ENCODE data around the gene GPR162. TPM values are rescaled to one million over a fixed set of nuclear protein-coding genes. Genes with fewer than 3 reads are reported as not detected.
"Not testable (repeated sequence)": the region's sequence is repeated elsewhere in the genome, so short reads cannot be mapped to it uniquely, and the experiment has no call there.

The GPR162 gene
- total RNA-seq, 1 donor: 1.4 TPM

DNA sequence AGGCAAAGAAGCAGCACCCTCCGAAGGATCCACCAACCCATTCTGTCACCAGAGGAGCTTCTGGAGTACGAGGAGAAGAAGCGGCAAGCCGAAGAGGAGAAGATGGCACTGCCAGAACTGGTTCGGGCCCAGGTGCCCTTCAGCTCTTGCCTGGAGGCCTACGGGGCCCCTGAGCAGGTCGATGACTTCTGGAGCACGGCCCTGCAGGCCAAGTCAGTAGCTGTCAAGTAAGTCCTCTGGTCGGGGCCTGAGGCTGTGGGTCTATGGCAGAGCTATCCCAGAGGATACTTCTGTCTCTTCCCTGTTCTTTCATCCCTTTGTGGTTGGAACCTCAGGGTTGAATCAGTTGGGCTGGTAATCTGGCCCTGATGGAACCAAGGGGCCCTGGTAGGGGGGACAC, 39.8 kb downstream of the GPR162 start:
- peak; percentile 25 for DNase-seq (ENCODE audit: insufficient read length, low spot score, missing footprints)
- no peaks in the 10 kb centered on the region for H3K27me3 ChIP-seq (ENCODE audit: insufficient read depth, low read length)
- H3K4me3 ChIP-seq (ENCODE audit: insufficient read depth, low read length): no peak overlapping the region
- peaks cover 5% of the 10 kb centered on the region for H3K4me1 ChIP-seq (ENCODE audit: insufficient read depth, low read length)
- H3K9me3 ChIP-seq (ENCODE audit: low read depth, low read length): no peaks in the 10 kb centered on the region
- no peak overlapping the region for H3K4me2 ChIP-seq (ENCODE audit: insufficient read depth, low read length)
- H3K27ac ChIP-seq (ENCODE audit: low read depth, low read length): no peak overlapping the region
- peaks cover 83% of the 10 kb centered on the region for H3K36me3 ChIP-seq (ENCODE audit: insufficient read depth, low read length)
- no peak overlapping the region for H2AFZ ChIP-seq (ENCODE audit: low read length)
- H4K20me1 ChIP-seq (ENCODE audit: insufficient read depth, low read length): no peaks in the 10 kb centered on the region
- H3K79me2 ChIP-seq (ENCODE audit: insufficient read depth, low read length): peaks cover 7% of the 10 kb centered on the region
- TF ChIP-seq, protein P1, sequence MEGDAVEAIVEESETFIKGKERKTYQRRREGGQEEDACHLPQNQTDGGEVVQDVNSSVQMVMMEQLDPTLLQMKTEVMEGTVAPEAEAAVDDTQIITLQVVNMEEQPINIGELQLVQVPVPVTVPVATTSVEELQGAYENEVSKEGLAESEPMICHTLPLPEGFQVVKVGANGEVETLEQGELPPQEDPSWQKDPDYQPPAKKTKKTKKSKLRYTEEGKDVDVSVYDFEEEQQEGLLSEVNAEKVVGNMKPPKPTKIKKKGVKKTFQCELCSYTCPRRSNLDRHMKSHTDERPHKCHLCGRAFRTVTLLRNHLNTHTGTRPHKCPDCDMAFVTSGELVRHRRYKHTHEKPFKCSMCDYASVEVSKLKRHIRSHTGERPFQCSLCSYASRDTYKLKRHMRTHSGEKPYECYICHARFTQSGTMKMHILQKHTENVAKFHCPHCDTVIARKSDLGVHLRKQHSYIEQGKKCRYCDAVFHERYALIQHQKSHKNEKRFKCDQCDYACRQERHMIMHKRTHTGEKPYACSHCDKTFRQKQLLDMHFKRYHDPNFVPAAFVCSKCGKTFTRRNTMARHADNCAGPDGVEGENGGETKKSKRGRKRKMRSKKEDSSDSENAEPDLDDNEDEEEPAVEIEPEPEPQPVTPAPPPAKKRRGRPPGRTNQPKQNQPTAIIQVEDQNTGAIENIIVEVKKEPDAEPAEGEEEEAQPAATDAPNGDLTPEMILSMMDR (IDR thresholded peaks at IDR 0.05; ENCODE audit: extremely low read depth, low read depth, low read length): no peak

DNA sequence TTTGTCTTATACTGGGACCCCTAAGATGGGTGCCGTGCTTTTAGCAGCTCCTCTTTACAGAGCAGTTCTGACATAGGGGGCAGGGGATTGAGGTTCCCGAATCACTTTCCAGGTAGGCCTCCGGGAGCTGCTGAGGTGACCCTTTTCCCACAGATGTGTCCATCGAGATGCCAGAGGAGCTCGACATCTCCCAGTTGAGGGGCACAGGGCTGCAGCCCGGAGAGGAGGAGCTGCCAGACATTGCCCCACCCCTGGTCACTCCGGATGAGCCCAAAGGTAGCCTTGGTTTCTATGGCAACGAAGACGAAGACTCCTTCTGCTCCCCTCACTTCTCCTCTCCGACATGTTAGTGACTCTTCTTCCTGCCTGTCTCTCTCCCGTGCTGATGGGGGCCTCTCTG, 41.4 kb downstream of the GPR162 start:
- no peaks in the 10 kb centered on the region for H3K9me3 ChIP-seq (ENCODE audit: low read depth, low read length)
- H3K4me1 ChIP-seq (ENCODE audit: insufficient read depth, low read length): peaks cover 11% of the 10 kb centered on the region
- no peak overlapping the region for H2AFZ ChIP-seq (ENCODE audit: low read length)
- peaks cover 6% of the 10 kb centered on the region for H3K79me2 ChIP-seq (ENCODE audit: insufficient read depth, low read length)
- H4K20me1 ChIP-seq (ENCODE audit: insufficient read depth, low read length): peaks cover 2% of the 10 kb centered on the region
- no peak overlapping the region for H3K4me3 ChIP-seq (ENCODE audit: insufficient read depth, low read length)
- peaks cover 67% of the 10 kb centered on the region for H3K36me3 ChIP-seq (ENCODE audit: insufficient read depth, low read length)
- H3K27ac ChIP-seq (ENCODE audit: low read depth, low read length): peak overlapping the region; percentile 74
- no peaks in the 10 kb centered on the region for H3K27me3 ChIP-seq (ENCODE audit: insufficient read depth, low read length)
- H3K4me2 ChIP-seq (ENCODE audit: insufficient read depth, low read length): no peak overlapping the region
- peak; percentile 13 for DNase-seq (ENCODE audit: insufficient read length, low spot score, missing footprints)
- TF ChIP-seq, protein P1 (IDR thresholded peaks at IDR 0.05; ENCODE audit: extremely low read depth, low read depth, low read length): no peak

DNA sequence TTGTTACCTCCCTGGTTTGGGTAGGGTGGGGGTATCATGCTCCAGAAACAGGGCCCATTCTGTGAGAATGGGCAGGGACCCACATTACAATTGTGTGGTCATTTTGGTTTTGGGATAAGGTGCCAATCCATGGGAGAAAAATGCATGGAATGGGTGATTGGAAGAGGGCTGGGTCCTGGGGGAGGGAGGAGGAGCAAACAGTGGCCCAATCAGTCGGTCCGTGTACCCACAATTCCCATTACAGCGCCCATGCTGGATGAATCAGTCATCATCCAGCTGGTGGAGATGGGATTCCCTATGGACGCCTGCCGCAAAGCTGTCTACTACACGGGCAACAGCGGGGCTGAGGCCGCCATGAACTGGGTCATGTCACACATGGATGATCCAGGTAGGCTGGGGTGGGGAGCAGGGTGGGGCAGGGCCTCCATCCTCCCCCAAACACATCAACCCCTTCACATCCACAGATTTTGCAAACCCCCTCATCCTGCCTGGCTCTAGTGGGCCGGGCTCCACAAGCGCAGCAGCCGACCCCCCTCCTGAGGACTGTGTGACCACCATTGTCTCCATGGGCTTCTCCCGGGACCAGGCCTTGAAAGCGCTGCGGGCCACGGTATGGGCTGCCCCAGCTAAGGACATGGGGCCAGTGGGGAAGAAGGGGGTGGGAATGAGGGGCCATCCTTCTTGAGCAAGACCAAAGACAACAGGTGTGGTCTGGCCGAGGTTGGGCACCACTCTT, 42.1 kb downstream of the GPR162 start:
- H2AFZ ChIP-seq (ENCODE audit: low read length): no peak overlapping the region
- H3K9me3 ChIP-seq (ENCODE audit: low read depth, low read length): no peaks in the 10 kb centered on the region
- peak overlapping the region; percentile 7 for H3K4me2 ChIP-seq (ENCODE audit: insufficient read depth, low read length)
- TF ChIP-seq, protein P1 (IDR thresholded peaks at IDR 0.05; ENCODE audit: extremely low read depth, low read depth, low read length): no peak
- peak; percentile 98 for DNase-seq (ENCODE audit: insufficient read length, low spot score, missing footprints)
- peaks cover 60% of the 10 kb centered on the region for H3K36me3 ChIP-seq (ENCODE audit: insufficient read depth, low read length)
- no peaks in the 10 kb centered on the region for H3K27me3 ChIP-seq (ENCODE audit: insufficient read depth, low read length)
- peaks cover 9% of the 10 kb centered on the region for H4K20me1 ChIP-seq (ENCODE audit: insufficient read depth, low read length)
- H3K4me1 ChIP-seq (ENCODE audit: insufficient read depth, low read length): peaks cover 16% of the 10 kb centered on the region
- peaks cover 14% of the 10 kb centered on the region for H3K79me2 ChIP-seq (ENCODE audit: insufficient read depth, low read length)
- H3K4me3 ChIP-seq (ENCODE audit: insufficient read depth, low read length): no peak overlapping the region
- peak overlapping the region; percentile 74 for H3K27ac ChIP-seq (ENCODE audit: low read depth, low read length)

DNA sequence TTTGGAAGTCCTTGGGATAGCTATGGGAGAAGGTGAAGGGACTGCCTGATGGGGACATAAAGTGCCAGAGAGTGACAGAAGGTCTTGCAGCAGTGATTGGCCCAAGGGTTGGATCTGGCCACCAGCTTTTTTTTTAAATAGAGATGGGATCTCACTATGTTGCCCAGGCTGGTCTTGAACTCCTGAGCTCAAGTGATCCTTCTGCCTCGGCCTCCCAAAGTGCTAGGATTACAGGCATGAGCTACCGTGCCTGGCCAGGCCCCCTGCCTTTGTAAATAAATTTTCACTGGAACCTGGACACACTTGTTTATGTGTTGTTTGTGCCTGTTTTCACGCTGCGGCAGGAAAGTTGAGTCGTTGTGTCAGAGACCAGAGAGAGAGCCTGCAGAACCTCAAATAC, 43.7 kb downstream of the GPR162 start:
- Histone ChIP-seq H3K4me1 (ENCODE audit: insufficient read depth, low read length) (peaks cover 32% of the 10 kb centered on the region), H3K36me3 (ENCODE audit: insufficient read depth, low read length) (peaks cover 59% of the 10 kb centered on the region), H4K20me1 (ENCODE audit: insufficient read depth, low read length) (peaks cover 25% of the 10 kb centered on the region), H3K79me2 (ENCODE audit: insufficient read depth, low read length) (peaks cover 29% of the 10 kb centered on the region)
- not testable (repeated sequence) for H3K27ac ChIP-seq (ENCODE audit: low read depth, low read length); H3K27me3 ChIP-seq (ENCODE audit: insufficient read depth, low read length); H3K9me3 ChIP-seq (ENCODE audit: low read depth, low read length); H3K4me3 ChIP-seq (ENCODE audit: insufficient read depth, low read length); H3K4me2 ChIP-seq (ENCODE audit: insufficient read depth, low read length); DNase-seq (ENCODE audit: insufficient read length, low spot score, missing footprints); H2AFZ ChIP-seq (ENCODE audit: low read length)
